Right atrium auricular region (tissue), 2 donors: ENCODE results near the gene MYBBP1A. TPM values are rescaled to one million over a fixed set of nuclear protein-coding genes. Genes with fewer than 3 reads are reported as not detected.
"Not testable (repeated sequence)": the region's sequence is repeated elsewhere in the genome, so short reads cannot be mapped to it uniquely, and the experiment has no call there.

Source experiments
- DNase-seq: peaks from one replicate; pipeline ENCODE4 v3.0.0-alpha.2; 2019; ENCODE audit warnings: low spot score
- H3K27ac ChIP-seq, 2 donors: fragments of 200-600 bp; sonication (generic); 1 replicate in 1 of 2; 2 replicates in 1 of 2; pipeline ENCODE4 v1.5.1; 2016 to 2019
- H3K27me3 ChIP-seq, 2 donors: fragments of 200-600 bp; sonication (generic); one replicate each; pipeline versions ENCODE4 v1.5.1 to v1.6.0; 2017 to 2019
- H3K36me3 ChIP-seq: fragments of 200-600 bp; sonication (generic); one replicate; pipeline ENCODE4 v1.5.1; 2016
- H3K4me1 ChIP-seq, 2 donors: fragments of 200-600 bp; sonication (generic); one replicate each; pipeline versions ENCODE4 v1.5.1 to v1.6.0; 2017 to 2019
- H3K4me3 ChIP-seq, 2 donors: fragments of 200-600 bp; sonication (generic); 1 replicate in 1 of 2; 2 replicates in 1 of 2; pipeline ENCODE4 v1.5.1; 2017 to 2019; ENCODE audit warnings: mild to moderate bottlenecking in 1 of 2, moderate library complexity in 1 of 2
- H3K9me3 ChIP-seq, 2 donors: fragments of 200-600 bp; sonication (generic); one replicate each; pipeline ENCODE4 v1.5.1; 2019
- total RNA-seq, 2 donors: library from RNA; depleted of rRNA; stranded (reverse); fragments of >200 nt; gene quantifications; one replicate each; pipeline ENCODE4 v1.1.0, GENCODE V29; 2016
- TF ChIP-seq, protein P1 (sequence below), 2 donors: fragments of 200-600 bp; sonication (generic); IDR thresholded peaks; one replicate each; pipeline ENCODE4 v1.5.1; 2019; ENCODE audit warnings: antibody characterized with exemption in 2 of 2

MYBBP1A gene
- total RNA-seq, 2 donors from 2014 or later: 19.6 to 25.8 TPM

DNA sequence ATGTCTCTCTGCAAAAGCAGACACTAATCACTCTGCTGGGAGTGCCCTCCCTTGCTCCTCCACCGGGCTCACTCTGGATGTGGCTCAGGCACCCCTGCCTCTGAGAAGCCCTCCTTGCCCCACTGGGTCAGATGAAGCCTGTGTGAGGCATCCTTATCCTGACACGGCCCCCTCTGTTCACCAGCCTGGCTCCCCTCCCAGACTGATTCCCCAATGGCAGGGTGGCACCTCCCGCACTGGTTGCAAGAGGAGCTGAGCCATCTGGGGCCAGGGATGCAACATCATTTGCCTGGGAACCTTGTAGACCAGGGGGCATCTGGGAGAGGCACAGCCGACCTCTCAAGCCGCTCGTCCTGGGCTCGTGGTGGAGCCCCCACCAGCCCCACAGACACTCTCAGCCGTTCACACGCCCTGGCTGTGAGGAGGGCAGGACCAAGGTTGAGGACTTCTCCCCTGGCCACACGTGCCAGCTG is 35.8 kb upstream of the MYBBP1A start:
- Histone ChIP-seq H3K27me3 (no peaks in the 10 kb centered on the region), H3K4me1 (peaks cover 0 to 47% of the 10 kb centered on the region in 2 donors), H3K36me3 (no peaks in the 10 kb centered on the region), H3K4me3 (no peak overlapping the region), H3K9me3 (no peaks in the 10 kb centered on the region), H3K27ac (peak overlapping the region in 1 of 2 donors; percentile 57)
- TF ChIP-seq, protein P1, sequence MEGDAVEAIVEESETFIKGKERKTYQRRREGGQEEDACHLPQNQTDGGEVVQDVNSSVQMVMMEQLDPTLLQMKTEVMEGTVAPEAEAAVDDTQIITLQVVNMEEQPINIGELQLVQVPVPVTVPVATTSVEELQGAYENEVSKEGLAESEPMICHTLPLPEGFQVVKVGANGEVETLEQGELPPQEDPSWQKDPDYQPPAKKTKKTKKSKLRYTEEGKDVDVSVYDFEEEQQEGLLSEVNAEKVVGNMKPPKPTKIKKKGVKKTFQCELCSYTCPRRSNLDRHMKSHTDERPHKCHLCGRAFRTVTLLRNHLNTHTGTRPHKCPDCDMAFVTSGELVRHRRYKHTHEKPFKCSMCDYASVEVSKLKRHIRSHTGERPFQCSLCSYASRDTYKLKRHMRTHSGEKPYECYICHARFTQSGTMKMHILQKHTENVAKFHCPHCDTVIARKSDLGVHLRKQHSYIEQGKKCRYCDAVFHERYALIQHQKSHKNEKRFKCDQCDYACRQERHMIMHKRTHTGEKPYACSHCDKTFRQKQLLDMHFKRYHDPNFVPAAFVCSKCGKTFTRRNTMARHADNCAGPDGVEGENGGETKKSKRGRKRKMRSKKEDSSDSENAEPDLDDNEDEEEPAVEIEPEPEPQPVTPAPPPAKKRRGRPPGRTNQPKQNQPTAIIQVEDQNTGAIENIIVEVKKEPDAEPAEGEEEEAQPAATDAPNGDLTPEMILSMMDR (IDR thresholded peaks at IDR 0.05): no peak
- DNase-seq: no peak

DNA sequence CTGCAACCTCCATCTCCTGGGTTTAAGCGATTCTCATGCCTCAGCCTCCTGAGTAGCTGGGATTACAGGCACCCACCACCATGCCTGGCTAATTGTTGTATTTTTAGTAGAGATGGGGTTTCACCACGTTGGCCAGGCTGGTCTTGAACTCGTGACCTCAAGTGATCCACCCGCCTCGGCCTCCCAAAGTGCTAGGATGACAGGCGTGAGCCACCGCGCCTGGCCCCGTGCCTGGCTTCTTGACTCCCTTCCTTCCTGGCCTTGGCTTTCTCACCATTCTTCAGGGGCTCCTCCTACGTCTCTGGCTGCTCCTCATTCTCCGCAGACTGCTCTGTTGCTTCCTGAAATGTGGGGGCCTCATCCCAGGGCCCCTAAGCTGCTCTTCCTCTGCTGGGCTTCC is 34.9 kb upstream of the MYBBP1A start:
- peaks cover 0 to 51% of the 10 kb centered on the region in 2 donors for H3K4me1 ChIP-seq
- not testable (repeated sequence) for H3K4me3 ChIP-seq

DNA sequence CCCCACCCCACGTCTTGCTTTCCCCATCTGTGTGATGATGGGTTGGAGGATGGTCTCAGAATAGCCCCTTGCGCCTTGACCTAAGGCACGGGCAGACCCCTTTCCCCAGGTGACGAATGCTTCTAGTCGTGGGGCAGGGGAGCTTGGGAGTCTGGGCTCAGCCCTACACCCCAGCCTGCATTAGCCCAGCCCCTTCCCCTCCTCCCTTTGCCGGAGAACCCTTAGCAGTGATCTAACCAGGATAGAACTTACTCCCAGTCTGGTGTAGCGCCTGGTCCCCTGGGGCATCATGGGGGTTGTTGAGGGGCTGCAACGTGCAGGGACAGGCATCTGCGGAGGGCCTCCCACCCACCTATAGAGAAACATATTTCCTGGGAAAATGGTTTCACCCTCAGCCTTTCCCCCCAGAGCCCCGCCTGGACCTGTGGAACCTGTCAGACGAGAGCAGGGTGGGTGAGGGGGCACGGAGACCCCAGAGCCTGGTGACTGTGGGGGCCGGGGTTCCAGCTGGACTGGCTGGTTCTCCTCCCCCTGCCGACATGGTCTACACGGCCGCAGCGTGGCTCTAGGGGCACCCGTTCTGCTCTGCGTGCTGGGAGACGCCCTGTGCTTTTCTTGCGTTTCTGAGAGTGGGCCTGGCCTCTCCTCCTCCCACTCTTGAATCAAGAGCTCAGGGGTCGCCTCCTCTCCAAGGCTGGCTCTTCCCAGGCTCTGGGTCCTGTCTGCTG is 33.9 kb upstream of the MYBBP1A start:
- DNase-seq: no peak
- TF ChIP-seq, protein P1 (IDR thresholded peaks at IDR 0.05): no peak
- Histone ChIP-seq H3K4me3 (no peak overlapping the region), H3K27ac (peak overlapping the region in 1 of 2 donors; percentile 85), H3K36me3 (no peaks in the 10 kb centered on the region), H3K27me3 (no peaks in the 10 kb centered on the region), H3K9me3 (no peaks in the 10 kb centered on the region), H3K4me1 (peaks cover 0 to 58% of the 10 kb centered on the region in 2 donors)

More for the DNA sequence above, 34.9 kb upstream of the MYBBP1A start:
- not testable (repeated sequence) for H3K27me3 ChIP-seq, H3K36me3 ChIP-seq, H3K9me3 ChIP-seq, DNase-seq
- H3K27ac ChIP-seq: peak overlapping the region in 1 of 2 donors; percentile 57

DNA sequence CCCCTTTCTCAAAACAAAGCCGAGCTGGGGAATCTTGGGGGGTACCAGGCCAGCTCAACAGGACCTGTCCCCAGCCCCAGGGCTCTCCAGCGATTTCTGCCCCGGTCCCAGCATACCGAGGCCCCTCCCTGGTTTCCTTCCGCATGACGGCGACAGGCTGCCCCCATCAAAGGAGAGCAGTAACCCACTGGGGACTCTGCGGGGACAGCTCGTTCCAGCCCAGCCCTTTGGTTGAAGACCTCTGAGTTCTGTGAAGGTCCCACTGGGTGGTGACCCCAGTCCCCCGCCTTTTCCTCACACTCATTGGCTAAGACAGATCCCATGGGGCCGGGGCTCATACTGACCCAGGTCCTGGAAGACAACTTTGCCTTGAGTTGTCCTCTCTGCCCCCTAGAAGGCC is 33.2 kb upstream of the MYBBP1A start:
- Histone ChIP-seq H3K9me3 (no peaks in the 10 kb centered on the region), H3K27me3 (no peaks in the 10 kb centered on the region), H3K4me3 (peak overlapping the region in 1 of 2 donors; percentile 11), H3K4me1 (peaks cover 0 to 65% of the 10 kb centered on the region in 2 donors), H3K36me3 (no peaks in the 10 kb centered on the region), H3K27ac (peak overlapping the region; percentile 76 to 85)
- TF ChIP-seq, protein P1 (IDR thresholded peaks at IDR 0.05): no peak
- no peak for DNase-seq

DNA sequence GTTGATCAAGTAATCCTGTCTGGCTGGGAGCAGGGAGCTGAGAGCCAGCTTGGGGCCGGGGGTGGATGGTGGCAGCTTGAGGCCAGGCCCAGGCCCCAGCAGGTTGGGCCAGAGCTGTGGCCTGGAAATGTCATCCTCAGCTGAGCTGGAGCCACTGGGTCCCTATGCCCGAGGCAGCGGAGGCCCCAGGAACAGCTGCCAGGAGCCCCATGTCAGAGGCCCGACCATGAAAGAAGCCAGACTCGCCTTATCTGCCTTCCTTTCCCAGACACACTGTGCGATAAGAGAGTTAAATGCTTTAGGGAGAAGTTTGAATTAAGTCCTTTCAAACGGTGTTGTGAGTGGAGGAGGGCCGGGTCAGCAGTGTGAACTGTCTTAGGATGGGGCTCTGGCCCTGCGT is 32.6 kb upstream of the MYBBP1A start:
- no peaks in the 10 kb centered on the region for H3K9me3 ChIP-seq
- H3K27me3 ChIP-seq: no peaks in the 10 kb centered on the region
- H3K36me3 ChIP-seq: no peaks in the 10 kb centered on the region
- TF ChIP-seq, protein P1 (IDR thresholded peaks at IDR 0.05): no peak
- peak overlapping the region; percentile 76 to 85 for H3K27ac ChIP-seq
- peaks cover 0 to 69% of the 10 kb centered on the region in 2 donors for H3K4me1 ChIP-seq
- peak overlapping the region in 1 of 2 donors; percentile 11 for H3K4me3 ChIP-seq
- no peak for DNase-seq

DNA sequence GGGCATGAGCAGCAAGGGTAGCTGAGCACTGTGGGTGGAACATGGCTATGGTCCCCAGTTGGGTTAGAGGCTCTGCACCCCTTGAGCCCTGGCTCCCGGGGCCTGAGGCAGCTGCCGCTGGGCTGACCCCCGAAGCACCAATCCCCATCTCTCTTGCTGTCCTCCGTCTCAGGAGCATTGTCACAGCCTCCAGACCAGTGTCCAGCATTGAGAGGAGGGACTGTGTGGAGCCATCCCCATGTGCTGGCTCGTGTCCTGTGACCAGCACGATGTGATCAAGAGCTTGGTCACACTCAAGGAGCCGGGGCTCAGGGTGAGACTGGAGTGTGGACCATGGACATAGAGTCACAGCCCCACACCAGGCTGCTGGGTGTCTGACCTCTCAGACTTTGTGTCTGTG is 32.0 kb upstream of the MYBBP1A start:
- Histone ChIP-seq H3K27me3 (no peaks in the 10 kb centered on the region), H3K4me3 (no peak overlapping the region), H3K4me1 (peaks cover 0 to 68% of the 10 kb centered on the region in 2 donors), H3K27ac (peak overlapping the region; percentile 76 to 85), H3K9me3 (no peaks in the 10 kb centered on the region), H3K36me3 (no peaks in the 10 kb centered on the region)
- no peak for DNase-seq
- TF ChIP-seq, protein P1 (IDR thresholded peaks at IDR 0.05): no peak
